ENCODE measurements around the gene PLS1.

PLS1 gene

DNA sequence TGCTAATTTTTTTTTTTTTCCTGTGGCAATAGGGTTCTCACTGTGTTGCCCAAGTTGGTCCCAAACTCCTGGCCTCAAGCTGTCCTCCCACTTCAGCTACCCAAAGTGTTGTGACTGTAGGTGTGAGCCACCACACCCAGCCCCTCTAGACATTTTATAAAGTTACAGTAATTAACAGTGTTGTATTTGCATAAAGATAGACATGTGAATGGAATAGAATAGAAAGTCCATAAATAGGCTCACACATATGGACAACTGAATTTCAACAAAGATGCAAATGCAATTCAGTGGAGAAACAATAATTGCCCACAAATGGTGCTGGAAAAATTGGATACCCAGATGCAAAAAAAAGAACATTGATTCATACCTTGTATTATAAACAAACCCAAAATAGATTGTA, 39.9 kb downstream of the PLS1 start:
- no peak overlapping the region for H3K4me3 ChIP-seq (ENCODE audit: control insufficient read depth, low read depth, low read length)
- DNase-seq (ENCODE audit: low read depth): no peak
- TF ChIP-seq, protein P1, sequence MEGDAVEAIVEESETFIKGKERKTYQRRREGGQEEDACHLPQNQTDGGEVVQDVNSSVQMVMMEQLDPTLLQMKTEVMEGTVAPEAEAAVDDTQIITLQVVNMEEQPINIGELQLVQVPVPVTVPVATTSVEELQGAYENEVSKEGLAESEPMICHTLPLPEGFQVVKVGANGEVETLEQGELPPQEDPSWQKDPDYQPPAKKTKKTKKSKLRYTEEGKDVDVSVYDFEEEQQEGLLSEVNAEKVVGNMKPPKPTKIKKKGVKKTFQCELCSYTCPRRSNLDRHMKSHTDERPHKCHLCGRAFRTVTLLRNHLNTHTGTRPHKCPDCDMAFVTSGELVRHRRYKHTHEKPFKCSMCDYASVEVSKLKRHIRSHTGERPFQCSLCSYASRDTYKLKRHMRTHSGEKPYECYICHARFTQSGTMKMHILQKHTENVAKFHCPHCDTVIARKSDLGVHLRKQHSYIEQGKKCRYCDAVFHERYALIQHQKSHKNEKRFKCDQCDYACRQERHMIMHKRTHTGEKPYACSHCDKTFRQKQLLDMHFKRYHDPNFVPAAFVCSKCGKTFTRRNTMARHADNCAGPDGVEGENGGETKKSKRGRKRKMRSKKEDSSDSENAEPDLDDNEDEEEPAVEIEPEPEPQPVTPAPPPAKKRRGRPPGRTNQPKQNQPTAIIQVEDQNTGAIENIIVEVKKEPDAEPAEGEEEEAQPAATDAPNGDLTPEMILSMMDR (conservative IDR thresholded peaks at IDR 0.05; ENCODE audit: control insufficient read depth, insufficient read depth, low read depth, low read length): no peak

DNA sequence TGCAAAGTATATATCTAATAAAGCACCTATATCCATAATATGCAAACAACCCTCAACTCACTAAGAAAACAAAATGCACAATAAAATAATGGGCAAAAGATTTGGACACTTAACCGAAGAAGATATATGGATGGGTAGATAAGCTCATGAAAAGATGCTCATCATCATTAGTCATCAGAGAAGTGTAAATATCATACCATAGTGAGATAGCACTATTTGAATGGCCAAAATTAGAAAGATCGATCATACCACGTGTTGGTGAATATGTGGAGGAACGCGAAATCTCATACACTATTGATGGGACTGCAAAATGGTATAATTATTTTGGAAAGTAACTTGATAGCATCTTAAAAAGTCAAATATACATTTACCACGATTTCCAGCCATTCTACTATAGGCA, 40.5 kb downstream of the PLS1 start:
- TF ChIP-seq, protein P1 (conservative IDR thresholded peaks at IDR 0.05; ENCODE audit: control insufficient read depth, insufficient read depth, low read depth, low read length): no peak
- DNase-seq (ENCODE audit: low read depth): no peak
- H3K4me3 ChIP-seq (ENCODE audit: control insufficient read depth, low read depth, low read length): no peak overlapping the region

DNA sequence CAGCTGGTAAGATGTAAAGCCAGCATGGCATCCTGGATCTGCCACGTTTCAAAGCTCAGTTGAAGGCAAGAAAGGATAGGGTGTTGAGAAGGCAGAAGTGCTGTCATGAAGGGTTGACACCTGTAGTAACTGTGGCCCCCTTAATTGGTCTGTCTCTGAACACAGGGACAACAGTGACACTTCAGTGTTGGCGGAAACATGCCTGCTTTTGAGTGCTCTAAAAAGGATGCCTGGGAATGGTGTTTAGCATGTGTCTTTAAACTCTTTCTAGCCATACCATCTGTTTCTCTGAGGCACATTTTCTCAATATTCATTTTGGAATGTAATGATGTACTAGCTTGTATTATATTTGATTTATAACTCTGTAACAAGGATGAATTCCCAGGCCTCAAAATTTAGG, 42.1 kb downstream of the PLS1 start:
- TF ChIP-seq, protein P1 (conservative IDR thresholded peaks at IDR 0.05; ENCODE audit: control insufficient read depth, insufficient read depth, low read depth, low read length): no peak
- DNase-seq (ENCODE audit: low read depth): no peak
- H3K4me3 ChIP-seq (ENCODE audit: control insufficient read depth, low read depth, low read length): no peak overlapping the region

DNA sequence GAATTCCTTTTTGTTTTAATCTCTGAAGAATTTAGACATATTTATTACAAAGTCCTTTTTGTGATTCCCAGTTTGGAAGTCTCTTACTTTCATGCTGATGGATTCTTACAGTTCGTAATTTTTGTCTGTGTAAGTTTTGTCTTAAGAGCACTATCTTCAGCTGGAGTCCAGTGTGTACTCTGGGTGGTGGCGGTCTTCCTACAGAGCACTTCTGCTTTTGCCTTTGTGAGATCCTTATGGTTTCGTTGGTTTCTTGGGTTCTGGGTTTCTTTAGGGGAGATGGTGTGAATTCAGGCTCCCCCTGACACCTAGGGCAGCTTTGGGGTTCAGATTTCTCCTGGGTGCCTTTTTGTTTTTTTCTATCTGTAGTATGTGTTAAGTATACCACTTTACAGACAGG, 45.3 kb downstream of the PLS1 start:
- no peak overlapping the region for H3K4me3 ChIP-seq (ENCODE audit: control insufficient read depth, low read depth, low read length)
- DNase-seq (ENCODE audit: low read depth): no peak
- TF ChIP-seq, protein P1 (conservative IDR thresholded peaks at IDR 0.05; ENCODE audit: control insufficient read depth, insufficient read depth, low read depth, low read length): no peak

DNA sequence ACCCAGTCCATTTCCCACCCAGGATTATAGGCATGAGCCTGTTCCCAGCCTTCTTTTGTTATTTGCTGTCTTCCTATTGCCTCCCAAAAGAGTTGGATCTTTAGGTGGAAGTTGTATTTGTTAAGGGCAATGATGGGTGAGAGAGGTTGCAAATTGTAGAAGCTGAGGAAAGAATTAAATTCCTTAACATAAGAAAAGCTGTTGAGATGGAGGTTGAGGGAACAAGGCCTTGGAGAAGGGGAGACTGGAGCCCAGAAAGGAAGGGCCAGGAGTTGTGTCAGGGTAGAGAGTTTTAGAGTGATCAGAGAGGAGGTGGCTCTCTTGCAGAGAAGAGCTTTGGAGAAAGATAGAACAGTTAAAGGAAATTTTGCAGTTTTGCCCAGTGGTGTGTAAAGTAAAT, 46.8 kb downstream of the PLS1 start:
- H3K4me3 ChIP-seq (ENCODE audit: control insufficient read depth, low read depth, low read length): no peak overlapping the region
- DNase-seq (ENCODE audit: low read depth): no peak
- TF ChIP-seq, protein P1 (conservative IDR thresholded peaks at IDR 0.05; ENCODE audit: control insufficient read depth, insufficient read depth, low read depth, low read length): no peak

DNA sequence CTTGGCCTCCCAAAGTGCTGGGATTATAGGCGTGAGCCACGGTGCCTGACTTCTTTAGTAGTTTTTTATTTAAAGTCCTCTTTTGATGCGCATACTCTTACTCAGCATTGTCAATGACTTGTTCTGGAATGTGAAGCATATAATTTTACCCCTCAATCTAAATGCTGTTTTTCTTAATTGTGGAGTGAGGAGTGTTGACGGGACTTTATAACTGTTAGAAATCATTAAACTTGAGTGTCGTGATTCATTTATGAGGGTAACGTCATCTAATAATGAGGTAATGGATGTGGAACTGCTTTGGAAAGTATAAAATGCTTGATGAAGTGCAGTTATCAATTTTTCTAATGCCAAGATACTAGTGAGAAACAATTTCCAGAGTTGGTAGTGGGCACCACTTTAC, 48.3 kb downstream of the PLS1 start:
- TF ChIP-seq, protein P1 (conservative IDR thresholded peaks at IDR 0.05; ENCODE audit: control insufficient read depth, insufficient read depth, low read depth, low read length): no peak
- H3K4me3 ChIP-seq (ENCODE audit: control insufficient read depth, low read depth, low read length): no peak overlapping the region
- DNase-seq (ENCODE audit: low read depth): no peak

DNA sequence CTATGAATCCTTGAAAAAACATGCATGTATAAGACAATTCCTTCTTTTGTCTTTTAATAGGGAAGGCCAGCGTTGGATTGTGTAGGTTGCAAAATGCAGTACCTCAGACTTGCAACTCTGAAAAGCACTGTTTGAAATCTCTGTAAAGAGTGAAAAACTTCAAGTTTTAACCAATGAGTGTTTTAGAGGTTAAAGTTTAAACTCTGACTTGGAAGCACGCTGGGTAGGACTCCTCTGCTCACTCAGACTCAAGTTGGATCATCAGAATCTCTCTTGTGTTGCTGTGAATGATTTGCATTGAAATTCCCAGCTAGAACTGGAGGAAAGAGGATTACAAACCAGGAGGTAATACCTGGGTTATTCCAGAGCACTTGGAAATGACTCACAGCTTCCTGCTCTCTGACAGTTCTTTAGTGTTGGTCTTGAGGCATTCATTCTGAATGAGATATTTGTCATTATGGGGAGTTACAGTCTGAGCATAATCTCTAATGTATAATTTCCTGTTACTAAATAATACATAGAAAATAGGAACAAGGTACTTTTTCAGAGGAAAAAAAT, 49.1 kb downstream of the PLS1 start:
- no peak overlapping the region for H3K4me3 ChIP-seq (ENCODE audit: control insufficient read depth, low read depth, low read length)
- TF ChIP-seq, protein P1 (conservative IDR thresholded peaks at IDR 0.05; ENCODE audit: control insufficient read depth, insufficient read depth, low read depth, low read length): no peak
- peak; percentile 36 for DNase-seq (ENCODE audit: low read depth)
